ENCODE measurements around the gene NRIP2. TPM values are rescaled to one million over a fixed set of nuclear protein-coding genes. Genes with fewer than 3 reads are reported as not detected.

Gene NRIP2
- total and polyA plus RNA-seq, 12 donors: 1.4 to 4.0 (median 2.5) TPM

- no peak for ATAC-seq
- Histone ChIP-seq H3K4me3 (no peak overlapping the region), H3K27me3 (no peaks in the 10 kb centered on the region), H3K36me3 (peaks cover 0 to 92% (median 0%) of the 10 kb centered on the region in 9 donors), H3K9me3 (no peaks in the 10 kb centered on the region), H3K4me1 (peaks cover 0 to 5% (median 0%) of the 10 kb centered on the region in 9 donors), H3K27ac (no peak overlapping the region)
- no peak for DNase-seq
- no peak for TF ChIP-seq CTCF (IDR thresholded peaks at IDR 0.05)
- WGBS, 2 donors: 65 to 81% methylated on average over 7 of the region's 7 CpGs
- intact Hi-C loops (cut with DNase I): no loop called here
Measured at GRCh38 chr12:2862876-2863275, 28.0 kb upstream of the NRIP2 start.

- Histone ChIP-seq H3K4me1 (peaks cover 0 to 5% (median 0%) of the 10 kb centered on the region in 9 donors), H3K27ac (no peak overlapping the region), H3K9me3 (no peaks in the 10 kb centered on the region), H3K36me3 (peaks cover 0 to 73% (median 0%) of the 10 kb centered on the region in 9 donors), H3K4me3 (no peak overlapping the region), H3K27me3 (no peaks in the 10 kb centered on the region)
- ATAC-seq: no peak
- intact Hi-C loops (cut with DNase I): no loop called here
- TF ChIP-seq CTCF (IDR thresholded peaks at IDR 0.05): no peak
- no peak for DNase-seq
Measured at GRCh38 chr12:2860170-2860569, 25.3 kb upstream of the NRIP2 start.

GRCh38 chr12:2858944-2859421 lies 24.1 kb upstream of the NRIP2 start:
- H3K4me1 ChIP-seq: peaks cover 0 to 5% (median 0%) of the 10 kb centered on the region in 9 donors
- TF ChIP-seq CTCF (IDR thresholded peaks at IDR 0.05): no peak
- 81 to 83% methylated on average over 12 of the region's 12 CpGs for WGBS, 2 donors
- no peaks in the 10 kb centered on the region for H3K27me3 ChIP-seq
- H3K4me3 ChIP-seq: no peak overlapping the region
- H3K27ac ChIP-seq: peak overlapping the region in 5 of 10 donors; percentile 30 to 55 (median 40)
- no peaks in the 10 kb centered on the region for H3K9me3 ChIP-seq
- DNase-seq (no peak), ATAC-seq (peak; percentile 26 to 76 (median 60))
- peaks cover 0 to 61% (median 0%) of the 10 kb centered on the region in 9 donors for H3K36me3 ChIP-seq
- intact Hi-C loops (cut with DNase I): loop anchor here in 8 of 10 donors (10.0 kb wide), 2 partner anchors 86 to 176 kb away; no protein-coding TSS in a partner anchor

GRCh38 chr12:2858334-2858733 lies 23.5 kb upstream of the NRIP2 start:
- ATAC-seq (peak in 1 of 8 donors; percentile 35), DNase-seq (no peak)
- Histone ChIP-seq H3K9me3 (no peaks in the 10 kb centered on the region), H3K4me1 (peaks cover 0 to 5% (median 0%) of the 10 kb centered on the region in 9 donors), H3K4me3 (no peak overlapping the region), H3K27ac (peak overlapping the region in 3 of 10 donors; percentile 40 to 55 (median 50)), H3K27me3 (no peaks in the 10 kb centered on the region), H3K36me3 (peaks cover 0 to 55% (median 0%) of the 10 kb centered on the region in 9 donors)
- intact Hi-C loops (cut with DNase I): loop anchor here in 8 of 10 donors (10.0 kb wide), 2 partner anchors 86 to 176 kb away; no protein-coding TSS in a partner anchor
- 81 to 87% methylated on average over 2 of the region's 2 CpGs for WGBS, 2 donors
- no peak for TF ChIP-seq CTCF (IDR thresholded peaks at IDR 0.05)

All from heart right ventricle (tissue), 16 donors.